ENCODE data around the gene PGAM2.

Gene PGAM2

DNA sequence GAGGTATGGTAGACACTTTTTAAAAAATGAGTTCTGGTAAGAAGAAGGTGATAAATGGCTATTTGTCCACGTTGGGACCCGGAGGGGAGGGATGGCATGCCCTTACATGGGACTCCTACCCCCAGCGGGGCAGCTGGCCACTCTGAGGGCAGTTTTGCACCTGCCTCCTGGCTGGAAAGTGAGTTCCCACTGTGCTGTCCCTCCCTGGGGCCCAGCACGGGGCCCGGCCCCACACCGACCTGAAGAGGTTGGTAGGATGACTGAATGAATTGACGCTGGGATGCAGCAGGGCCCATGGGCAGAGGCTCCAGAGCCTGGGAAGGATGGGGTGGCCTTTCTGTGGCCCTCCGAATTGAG is 38.2 kb upstream of the PGAM2 start:
- DNase-seq, result no peak

DNA sequence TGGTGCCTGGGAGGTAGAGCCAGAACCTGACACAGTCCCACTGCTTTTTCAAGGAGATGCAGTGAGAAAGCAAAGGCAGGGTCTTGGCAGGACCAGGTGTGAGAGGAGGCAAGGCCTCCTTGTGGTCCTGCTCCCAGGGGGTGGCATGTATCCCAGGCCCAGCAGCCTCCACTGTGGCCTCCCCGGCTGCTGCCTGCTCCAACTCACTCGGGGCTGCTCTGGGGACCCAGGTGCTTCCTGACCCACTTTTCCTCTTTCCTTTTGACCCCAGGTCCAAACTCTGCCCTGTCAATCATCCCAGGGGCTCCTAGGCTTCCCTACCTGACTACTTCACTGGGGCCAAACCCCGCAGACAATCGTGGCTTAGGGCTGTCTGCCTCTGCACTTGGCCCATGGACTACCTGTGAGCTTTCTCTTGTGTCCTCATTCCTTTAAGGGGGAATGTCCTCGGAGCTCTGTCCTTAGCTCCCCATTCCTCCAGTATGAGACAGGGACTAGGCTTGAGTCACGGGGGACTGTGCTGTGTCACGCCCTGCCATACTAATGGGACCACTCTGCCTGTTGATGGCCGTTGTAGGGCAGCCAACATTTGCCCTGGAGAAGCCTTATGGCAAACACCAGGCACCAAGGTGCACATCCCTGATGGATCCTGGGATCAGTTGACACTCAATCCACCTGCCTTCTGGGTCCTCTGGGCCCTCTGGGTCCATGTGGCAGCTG is 37.6 kb upstream of the PGAM2 start:
- DNase-seq, result no peak

DNA sequence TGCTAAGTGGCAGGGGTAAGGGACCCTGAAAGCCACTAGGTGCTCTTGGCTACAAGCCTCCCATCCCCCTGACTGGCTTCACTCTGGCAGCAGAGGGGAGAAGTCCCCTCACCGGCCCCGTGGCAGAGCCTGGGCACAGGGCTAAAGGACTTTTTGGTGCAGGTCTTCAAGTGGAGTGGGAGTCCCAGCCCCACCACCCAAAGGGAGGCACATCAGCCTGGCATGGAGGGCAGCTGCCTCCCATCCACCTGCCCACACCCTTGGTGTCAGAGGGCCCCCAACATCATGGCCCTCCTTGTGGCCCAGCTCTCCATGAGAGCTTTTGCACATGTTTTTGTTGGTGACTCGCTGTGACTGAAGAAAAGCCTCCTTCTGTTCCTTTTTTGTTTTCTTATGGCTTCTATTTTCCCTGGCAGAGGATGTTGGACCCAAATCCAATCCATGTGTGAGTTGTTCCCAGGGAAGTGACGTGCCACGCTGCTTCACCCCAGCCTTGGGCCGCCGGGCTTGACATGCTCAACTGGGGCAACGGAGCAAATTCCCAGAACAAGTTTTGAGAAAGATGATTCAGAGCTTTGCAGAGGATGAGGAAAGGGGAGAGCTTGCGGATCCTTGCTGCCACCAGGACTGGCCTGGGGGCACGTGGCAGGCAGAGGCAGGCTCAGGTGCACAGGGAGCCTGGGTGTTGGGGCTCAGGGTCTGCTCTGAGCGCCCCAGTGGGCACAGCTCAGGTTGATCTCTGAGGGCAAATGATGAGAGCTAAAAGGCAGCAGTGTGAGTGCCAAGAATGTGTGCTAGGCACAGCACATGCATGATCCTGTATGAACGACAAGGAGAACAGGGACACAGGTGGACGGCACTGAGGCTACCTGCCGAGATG is 36.8 kb upstream of the PGAM2 start:
- no peak for DNase-seq

DNA sequence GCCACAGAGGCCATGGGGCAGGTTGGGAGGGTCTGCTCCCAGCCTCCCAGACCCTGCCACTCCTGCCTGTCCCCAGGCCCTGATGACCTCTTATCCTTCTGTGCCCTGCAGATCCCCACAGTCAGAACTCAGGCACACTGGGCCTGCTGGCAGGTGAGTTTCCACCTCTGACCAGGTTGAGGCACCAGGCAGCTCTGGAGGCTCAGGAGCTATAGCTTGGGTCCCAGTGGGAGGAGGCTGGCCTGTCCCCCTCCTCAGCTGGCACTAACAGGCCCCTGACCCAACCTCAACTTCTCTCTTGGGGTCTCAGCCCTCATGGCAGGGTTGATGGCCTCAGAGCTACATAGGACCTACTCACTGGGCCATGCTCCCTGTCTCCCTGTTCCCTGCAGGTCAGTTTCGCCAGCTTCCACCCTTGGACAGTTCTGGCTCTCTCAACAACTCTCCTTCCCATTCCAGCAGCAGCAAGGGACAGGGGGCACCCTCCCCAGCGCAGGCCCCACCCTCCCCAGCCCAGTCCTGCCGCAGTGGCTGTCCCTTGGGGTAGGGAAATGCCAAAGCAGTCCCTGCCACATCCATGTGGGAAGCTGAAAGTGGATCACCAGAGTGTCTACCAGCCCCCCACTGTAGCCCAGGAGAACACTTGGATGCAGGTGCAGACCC is 36.1 kb upstream of the PGAM2 start:
- no peak for DNase-seq

DNA sequence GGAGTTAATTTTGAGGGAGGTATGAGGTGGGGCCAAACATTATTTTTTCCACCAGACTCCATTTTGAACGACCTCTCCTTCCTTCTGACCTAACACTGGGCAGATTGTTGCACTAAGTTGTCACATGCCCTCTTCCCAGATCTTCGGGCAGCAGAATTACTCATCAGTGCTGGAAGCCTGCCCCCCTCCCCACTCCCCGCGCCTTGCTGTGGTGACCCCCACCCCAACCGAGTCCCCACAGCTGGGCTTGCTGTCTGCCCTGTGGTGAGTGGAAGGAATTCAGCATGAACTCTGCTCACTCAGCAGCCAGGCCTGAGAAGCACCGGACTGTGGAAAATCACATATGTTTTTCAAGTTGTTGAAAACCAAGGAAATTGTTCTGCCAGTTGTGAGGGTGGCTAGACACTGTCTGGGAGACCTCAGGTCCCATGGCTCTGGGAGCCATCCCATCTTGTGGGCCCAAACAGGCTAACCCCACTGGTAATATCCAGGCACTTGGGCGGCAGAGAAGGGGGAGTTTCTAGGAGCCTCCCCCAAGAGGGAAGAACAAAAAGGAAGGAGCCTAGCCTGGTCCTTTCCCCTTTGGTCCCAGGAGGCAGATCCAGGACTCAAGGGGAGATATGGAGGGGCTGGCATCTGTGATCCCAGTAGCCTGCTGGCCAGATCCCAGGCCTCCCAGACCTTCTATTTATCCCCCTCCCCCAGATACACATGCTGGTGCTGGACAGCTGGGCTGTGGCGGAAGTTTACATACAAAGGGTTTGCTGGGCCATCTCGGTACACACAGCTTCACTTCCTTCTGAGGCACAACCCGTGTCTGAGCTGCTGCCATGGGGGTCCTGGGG is 35.3 kb upstream of the PGAM2 start:
- DNase-seq, result no peak

DNA sequence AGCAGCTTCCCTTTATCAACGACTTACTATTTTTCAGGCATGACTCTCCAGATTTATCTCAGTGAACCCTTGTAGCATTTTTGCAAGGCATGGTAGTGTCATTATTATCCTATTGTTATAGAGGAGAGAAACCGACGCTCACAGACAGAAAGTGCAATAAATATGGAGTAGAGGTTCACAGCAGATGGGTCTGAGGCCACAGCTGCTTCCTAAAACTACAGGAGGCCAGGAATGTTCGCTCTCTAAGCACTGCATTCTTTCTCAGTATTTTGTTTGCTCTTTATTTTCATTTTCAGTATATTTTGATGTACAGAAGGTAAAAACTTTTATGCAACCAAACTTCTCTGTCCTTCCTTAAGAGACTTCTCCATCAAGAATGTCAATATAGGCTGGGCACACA is 34.3 kb upstream of the PGAM2 start:
- no peak for DNase-seq

DNA sequence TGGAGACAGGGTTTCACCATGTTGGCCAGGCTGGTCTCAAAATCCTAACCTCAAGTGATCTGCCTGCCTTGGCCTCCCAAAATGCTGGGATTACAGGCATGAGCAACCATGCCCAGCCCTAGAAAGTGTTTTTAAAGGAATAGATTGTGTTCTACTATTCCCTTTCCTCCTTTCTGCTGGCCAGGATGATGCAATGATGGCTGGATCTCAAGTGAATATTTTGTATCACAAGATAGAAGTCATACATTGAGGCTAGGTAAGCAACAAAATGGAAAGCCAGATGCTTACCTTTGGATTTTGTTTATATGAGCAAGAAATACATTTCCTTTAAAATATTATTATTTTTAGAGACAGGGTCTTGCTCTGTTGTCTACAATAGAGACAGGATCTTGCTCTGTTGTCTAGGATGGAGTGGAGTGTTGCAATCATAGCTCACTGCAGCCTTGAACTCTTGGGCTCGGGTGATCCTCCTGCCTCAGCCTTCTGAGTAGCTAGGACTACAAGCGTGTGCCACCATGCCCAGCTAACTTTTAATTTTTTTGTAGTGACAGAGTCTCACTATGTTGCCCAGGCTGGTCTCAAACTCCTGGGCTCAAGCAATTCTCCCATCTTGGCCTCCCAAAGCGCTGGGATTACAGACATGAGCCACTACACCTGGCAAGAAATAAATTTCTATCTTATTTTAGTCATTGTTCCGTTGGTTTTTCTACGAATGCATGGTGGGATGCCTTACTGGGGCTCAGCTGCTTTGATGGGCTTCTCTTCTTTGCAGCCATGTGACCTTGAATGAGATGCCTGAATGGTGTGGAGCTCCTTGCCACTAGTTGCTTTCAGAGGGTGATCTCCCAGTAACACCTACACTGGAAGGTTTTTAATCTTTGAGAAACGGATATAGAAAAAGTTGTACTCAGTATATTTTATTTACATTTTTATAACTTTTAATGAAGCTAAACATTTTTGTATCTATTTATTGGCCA is 33.0 kb upstream of the PGAM2 start:
- DNase-seq, result no peak

DNA sequence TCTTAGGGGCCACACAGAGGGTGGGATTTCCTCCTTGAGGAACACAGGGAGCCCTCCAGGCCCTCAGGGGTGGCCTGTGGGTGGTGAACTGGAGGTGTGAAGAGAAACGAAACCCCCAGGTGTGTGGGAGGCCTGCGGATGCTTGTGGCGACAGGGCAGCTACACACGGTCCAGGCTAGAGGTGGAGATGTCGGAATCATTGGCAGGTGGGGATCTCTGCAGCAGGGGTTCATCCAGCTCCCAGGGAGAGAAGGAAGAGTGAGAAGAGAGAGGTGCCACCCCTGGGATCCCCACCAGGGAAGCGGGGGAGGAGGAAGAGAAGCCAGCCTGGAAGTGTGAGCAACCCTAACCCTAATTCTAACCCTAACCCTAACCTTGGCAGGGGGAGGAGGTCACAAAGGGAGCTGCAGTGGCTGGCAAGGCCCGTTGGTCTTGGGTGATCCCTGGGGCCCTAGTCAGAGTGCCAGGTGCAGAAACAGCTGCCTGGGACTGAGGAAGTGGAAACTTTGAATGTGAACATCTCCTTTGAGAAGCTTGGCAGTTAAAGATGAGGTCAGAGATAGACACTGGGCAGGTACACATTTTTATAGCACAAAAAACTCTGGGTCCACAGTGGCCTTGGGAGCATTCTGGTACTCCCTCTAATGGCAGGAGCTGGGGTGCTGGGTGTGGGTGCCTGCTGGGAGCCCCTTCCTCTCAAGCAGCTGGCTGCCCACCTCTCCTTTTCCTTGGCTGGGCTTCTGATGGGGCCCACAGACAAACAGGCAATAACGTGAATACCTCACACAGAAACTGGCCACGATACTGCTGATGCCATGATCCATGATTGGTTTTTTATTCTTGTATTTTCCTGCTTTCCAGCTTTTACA is 31.9 kb upstream of the PGAM2 start:
- no peak for DNase-seq

DNA sequence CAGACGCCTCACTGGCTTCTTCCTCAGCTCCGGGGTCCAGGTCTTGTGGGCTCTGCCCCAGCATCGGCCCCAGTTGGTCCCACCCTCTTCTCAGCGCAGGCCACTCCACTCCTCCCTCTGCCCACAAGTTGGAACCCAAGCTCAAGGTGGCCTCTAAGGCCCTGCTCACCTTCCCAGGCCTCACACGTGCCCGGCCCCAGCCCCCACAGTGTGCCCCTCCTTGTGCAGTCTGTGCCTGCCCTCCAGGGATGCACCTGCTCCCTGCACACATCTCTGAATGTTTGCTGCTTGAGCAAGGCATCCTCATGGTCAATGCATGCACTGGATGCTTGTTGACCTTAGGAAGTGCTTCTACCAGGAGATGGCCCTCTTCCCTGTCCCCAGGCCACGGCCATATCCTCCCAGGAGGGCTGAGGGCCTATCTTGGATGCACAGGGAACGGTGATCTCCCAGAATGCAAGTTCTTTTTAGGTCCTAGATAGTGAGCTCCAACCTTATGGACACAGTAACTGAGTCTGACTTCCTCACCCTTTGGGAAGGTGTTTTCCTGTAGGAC is 31.0 kb upstream of the PGAM2 start:
- DNase-seq, result no peak

DNA sequence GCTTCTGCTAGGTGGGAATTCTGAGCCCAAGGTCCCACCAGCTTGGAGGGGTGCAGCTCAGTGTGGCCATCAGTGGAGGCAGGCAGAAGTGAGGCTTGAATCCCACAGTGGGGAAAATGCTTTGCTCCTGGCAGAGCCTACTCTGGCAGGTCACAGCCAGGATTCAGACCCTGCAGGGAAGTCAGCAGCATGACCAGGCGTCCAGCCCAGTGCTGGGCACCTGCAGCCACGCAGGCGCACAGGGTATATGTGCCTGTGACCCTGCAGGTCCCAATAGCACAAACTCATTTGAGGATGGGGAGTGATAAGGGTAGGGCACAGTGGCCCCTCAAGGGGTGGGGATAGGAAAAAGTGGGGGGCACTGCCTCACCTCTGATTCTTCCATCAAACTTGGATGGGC is 30.4 kb upstream of the PGAM2 start:
- no peak for DNase-seq

DNA sequence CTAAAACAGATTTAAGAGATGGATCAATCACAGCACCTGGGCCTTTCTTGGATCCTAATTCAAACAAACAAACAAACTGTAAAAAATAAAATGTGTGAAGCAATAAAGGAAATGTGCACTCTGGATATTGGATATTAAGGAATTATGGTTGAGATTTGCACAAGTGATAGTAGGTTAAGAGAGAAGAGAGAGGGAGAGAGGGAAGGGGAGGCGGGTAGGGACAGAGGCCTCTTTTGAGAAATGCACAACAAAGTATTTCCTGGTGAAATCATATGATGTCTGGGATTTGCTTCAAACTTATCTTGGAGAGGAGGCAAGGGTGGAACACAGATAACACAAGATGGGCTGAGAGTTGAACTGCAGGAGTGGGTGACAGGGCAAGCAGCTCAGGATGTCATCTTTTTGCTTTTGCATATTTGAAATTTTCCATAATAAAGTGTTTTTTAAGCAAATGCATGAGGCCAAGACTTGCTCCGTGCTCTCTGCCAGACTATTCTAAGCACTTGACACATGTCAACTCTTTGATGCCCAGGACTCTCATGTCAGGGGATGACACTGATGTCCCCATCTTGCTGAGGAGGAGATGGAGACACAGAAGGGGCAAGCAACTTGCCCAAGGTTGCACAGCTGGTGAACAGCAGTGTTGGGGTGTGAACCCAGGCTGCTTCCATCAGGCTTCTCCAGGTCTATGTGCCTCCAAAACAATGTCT is 29.7 kb upstream of the PGAM2 start:
- DNase-seq, result no peak

DNA sequence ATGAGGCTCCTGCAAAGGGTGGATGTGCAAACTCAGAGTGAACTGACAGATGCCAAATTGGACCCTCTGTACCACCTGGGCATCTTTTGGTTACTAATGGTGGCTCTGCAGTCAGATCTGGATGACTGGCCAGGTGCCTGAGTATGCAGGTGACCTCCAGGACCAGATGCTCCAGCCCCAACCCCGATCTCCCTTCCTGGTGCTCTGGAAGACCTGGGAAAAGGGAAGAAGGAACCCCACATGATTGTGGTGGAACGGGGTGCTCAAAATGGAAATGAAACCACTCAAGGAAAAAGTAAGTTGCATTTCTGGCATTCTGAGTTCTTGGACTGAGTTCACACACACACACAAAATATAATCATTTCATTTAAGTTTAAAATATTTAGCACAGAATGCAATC is 29.0 kb upstream of the PGAM2 start:
- DNase-seq, result no peak

DNA sequence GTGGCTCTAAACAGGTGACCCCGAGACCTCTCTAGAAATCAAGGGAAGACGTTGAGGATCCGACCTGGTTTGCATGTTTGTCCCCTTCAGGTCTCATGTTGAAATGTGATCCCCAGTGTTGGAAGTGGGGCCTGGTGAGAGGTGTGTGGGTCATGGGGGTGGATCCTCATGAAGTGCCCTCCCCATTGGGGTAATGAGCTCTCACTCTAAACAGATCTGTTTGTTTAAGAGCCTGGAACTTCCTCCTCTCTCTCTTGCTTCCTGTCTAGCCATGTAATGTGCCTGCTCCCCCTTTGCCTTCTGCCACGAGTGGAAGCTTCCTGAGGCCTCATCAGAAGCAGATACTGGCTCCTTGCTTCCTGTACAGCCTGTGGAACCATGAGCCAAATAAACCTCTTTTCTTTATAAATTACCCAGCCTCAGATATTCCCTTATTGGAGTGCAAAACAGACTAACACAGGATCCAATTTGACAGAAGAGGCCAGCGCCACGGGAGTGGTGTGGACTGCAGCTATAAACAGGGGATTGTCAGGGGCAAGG is 27.8 kb upstream of the PGAM2 start:
- DNase-seq, result no peak

DNA sequence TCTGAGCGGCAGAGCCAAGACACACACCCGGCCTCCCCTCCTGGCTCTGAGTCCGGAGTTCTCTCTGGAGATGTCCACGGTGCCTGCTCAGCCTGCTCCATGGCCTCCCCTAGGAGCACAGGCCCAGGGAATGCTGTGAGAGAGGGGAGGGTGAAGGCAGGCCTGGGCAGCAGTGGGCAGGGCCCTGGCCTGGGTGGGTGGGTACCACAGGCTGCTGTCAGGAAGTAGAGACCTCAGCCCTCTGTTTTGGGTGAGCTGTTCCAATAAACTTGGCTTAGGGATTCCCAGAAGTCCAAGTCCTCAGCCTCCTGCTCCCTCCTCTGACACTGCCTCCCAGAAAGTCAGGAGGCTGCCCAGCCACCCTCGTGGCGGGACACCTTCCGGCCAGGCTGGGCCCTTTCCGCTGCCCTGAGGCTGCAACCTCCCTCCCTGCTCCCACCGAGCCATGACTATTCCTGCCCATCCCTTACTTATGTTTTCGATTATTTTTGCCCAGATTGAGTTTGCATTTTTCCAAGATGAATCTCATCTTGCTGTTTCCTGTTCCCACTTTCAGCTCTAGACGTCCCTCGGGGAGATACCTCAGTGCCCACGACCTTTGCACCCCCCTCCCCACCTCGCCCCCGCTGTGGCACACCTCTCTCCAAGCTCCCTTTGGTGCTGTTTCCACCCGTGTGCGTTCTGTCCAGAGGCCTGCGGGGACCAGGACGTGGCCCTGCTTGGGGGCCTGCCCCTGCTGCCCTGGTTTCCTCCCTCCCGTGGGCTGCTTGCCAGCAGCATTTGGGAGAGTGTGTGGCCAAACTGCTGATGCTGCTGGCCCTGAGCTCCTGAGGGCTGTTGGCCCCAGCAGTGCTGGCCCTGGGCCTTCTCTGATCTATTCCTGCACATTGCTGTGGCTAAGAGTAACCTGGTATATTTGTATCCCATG is 22.8 kb upstream of the PGAM2 start:
- no peak for DNase-seq

DNA sequence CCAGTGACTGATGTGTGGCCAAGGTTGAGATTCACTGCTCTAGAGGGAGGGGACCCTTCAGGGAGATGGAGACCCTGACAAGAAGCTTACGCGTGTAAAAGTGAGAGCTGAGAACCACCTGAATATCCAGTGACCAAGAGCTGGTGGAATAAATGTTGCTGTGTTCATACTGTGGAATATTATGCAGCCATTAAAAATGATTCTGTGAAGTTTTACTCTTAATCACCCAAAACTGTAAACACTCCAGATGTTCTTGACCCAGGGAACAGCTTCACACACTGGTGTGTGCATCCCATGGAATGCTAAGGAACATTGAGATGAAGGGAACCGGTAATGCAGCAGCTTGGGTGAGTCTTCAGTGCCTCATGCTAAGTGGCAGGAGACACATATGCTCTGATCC is 21.3 kb upstream of the PGAM2 start:
- DNase-seq, result no peak

DNA sequence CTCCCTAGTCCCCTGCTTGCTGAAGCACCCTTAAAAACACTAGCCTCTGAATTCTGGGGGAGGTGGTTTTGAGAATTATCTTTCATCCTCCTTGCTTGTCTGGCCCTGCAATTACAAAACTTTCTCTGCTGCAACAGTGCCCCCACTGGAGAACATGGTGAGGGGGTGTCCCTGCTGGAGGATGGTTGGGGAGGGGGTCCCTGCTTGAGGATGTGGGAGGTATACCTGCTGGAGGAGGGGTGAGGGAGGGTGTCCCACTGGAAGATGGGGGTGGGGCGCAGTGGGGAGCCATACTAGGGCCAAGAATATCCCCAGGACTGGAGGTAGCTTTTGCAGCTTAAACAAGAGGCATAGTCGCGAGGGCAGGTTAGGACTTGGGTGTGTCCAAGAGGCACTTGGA is 20.2 kb upstream of the PGAM2 start:
- DNase-seq, result no peak

DNA sequence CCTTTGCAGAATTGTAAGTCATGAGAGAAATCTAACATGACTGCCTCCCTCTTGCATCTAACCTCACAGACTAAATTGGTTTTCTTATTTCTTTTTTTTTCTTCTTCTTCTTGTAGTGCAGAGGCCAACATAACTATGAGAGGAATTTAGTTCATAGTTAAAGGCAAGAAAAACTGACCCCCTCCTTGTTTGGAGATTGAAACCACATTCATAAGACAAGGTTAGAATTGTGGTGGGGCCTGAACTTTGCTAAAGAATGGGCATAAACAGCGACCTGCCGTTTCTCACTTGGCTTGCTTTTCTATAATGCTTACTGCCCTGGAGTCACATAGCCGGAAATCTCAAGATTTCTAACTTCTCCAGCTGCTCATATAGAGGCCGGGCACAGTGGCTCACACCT is 19.3 kb upstream of the PGAM2 start:
- DNase-seq, result no peak

DNA sequence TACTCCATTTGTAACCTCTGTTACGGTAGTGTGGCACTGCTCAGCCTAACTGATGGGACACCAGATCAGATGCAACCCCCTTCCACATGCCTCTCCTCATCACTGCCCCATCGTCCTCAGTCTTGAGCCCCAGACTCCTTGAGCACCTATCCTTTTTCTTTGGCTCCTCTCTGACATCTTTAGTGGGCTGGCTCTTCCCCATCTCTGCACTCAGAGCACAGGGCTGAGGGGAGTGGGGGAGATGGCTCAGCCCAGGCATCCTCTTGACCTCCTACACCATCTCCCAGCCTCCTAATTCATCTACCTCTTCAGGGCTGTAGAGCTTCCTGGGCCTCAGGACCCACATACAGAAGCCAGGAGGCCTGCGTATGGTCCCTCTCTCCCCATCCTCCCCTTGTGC is 18.4 kb upstream of the PGAM2 start:
- DNase-seq, result no peak

Measured in activated T-cell treated with anti-CD3 and anti-CD28 coated beads, Interleukin-2, amount 50 U/mL, for 1 hour (primary cell).